ENCODE data around the gene HIBADH.

The HIBADH gene

DNA sequence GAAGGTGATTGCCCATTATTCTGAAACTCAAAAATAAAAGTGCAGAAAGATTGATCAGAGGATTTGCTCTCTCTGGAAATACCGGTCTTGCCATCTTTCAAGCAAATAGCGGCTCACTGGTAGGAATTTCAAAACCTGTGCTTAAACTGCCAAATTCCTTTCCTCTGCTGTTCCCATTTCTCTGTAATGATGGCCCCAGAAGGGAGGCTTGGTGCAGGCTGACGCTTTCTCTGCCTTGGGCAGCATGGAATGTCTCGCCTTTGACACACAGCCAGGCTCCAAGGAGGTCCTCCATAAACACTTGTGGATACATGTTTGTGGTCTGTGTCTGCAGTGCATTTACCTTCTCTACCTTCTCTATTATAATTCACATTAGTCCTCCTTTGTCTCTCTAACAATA lies 146.8 kb downstream of the HIBADH start:
- no peak for TF ChIP-seq FOXP2 (optimal IDR thresholded peaks at IDR 0.05; ENCODE audit: borderline replicate concordance, extremely low read depth, extremely low read length, insufficient read depth)
- no peak for TF ChIP-seq REST (IDR thresholded peaks at IDR 0.05; ENCODE audit: insufficient read depth in 1 of 2, low read depth in 2 of 2, low read length in 2 of 2)
- TF ChIP-seq POLR2AphosphoS5 (IDR thresholded peaks at IDR 0.05; ENCODE audit: low read depth, low read length) = no peak
- TF ChIP-seq TAF1 (IDR thresholded peaks at IDR 0.05; ENCODE audit: borderline replicate concordance, insufficient read depth, low read length) = no peak
- TF ChIP-seq SIN3A (IDR thresholded peaks at IDR 0.05; ENCODE audit: borderline replicate concordance, insufficient read depth, low read length) = no peak

DNA sequence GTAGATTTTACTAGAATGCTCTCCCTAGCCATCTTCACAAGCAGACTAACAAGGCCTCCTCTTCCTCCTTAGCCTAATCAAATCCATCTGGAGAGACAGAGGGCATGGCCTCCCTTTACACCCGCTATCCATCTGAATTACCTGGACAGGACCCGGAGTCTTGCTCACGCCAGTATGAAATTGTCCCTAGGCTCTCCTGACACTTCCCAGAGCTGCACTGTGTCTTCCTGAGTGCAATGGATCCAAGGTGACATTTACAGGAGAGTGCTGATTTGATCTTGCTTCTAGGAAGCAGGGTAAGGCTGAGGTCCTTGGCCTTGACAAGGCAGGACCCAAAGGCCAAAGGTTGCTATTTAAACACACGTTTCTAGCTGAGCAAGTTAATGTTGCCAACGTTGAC lies 147.8 kb downstream of the HIBADH start:
- TF ChIP-seq TAF1 (IDR thresholded peaks at IDR 0.05; ENCODE audit: borderline replicate concordance, insufficient read depth, low read length) = no peak
- TF ChIP-seq POLR2AphosphoS5 (IDR thresholded peaks at IDR 0.05; ENCODE audit: low read depth, low read length) = no peak
- TF ChIP-seq FOXP2 (optimal IDR thresholded peaks at IDR 0.05; ENCODE audit: borderline replicate concordance, extremely low read depth, extremely low read length, insufficient read depth) = no peak
- TF ChIP-seq SIN3A (IDR thresholded peaks at IDR 0.05; ENCODE audit: borderline replicate concordance, insufficient read depth, low read length) = no peak
- TF ChIP-seq REST (IDR thresholded peaks at IDR 0.05; ENCODE audit: insufficient read depth in 1 of 2, low read depth in 2 of 2, low read length in 2 of 2) = no peak

GRCh38 chr7:27513885-27514284 lies 148.8 kb downstream of the HIBADH start:
- TF ChIP-seq POLR2AphosphoS5 (IDR thresholded peaks at IDR 0.05; ENCODE audit: low read depth, low read length) (no peak), SIN3A (IDR thresholded peaks at IDR 0.05; ENCODE audit: borderline replicate concordance, insufficient read depth, low read length) (no peak), REST (IDR thresholded peaks at IDR 0.05; ENCODE audit: insufficient read depth in 1 of 2, low read depth in 2 of 2, low read length in 2 of 2) (no peak), TAF1 (IDR thresholded peaks at IDR 0.05; ENCODE audit: borderline replicate concordance, insufficient read depth, low read length) (no peak), FOXP2 (optimal IDR thresholded peaks at IDR 0.05; ENCODE audit: borderline replicate concordance, extremely low read depth, extremely low read length, insufficient read depth) (no peak)

DNA sequence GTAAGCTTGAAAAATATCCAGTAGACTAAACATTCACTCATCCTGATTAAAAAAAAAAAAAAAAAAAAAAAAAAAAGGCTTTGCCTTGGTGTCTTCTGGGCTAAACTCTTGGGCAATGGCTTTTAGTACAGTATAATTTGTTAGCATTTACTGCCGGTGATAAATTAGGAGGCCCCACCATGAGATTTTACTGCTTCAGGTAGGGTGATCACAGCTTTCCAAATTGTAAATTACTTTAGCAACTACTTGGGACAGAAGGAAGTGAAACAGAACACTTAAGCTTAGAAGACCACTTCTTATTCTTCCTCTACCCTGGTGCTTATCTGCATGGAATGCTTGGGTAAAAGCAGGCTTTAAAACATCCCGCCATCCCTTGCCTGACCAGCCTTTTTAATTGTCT lies 152.1 kb downstream of the HIBADH start:
- TF ChIP-seq FOXP2 (optimal IDR thresholded peaks at IDR 0.05; ENCODE audit: borderline replicate concordance, extremely low read depth, extremely low read length, insufficient read depth) = no peak
- no peak for TF ChIP-seq POLR2AphosphoS5 (IDR thresholded peaks at IDR 0.05; ENCODE audit: low read depth, low read length)
- TF ChIP-seq SIN3A (IDR thresholded peaks at IDR 0.05; ENCODE audit: borderline replicate concordance, insufficient read depth, low read length) = no peak
- TF ChIP-seq TAF1 (IDR thresholded peaks at IDR 0.05; ENCODE audit: borderline replicate concordance, insufficient read depth, low read length) = no peak
- no peak for TF ChIP-seq REST (IDR thresholded peaks at IDR 0.05; ENCODE audit: insufficient read depth in 1 of 2, low read depth in 2 of 2, low read length in 2 of 2)

DNA sequence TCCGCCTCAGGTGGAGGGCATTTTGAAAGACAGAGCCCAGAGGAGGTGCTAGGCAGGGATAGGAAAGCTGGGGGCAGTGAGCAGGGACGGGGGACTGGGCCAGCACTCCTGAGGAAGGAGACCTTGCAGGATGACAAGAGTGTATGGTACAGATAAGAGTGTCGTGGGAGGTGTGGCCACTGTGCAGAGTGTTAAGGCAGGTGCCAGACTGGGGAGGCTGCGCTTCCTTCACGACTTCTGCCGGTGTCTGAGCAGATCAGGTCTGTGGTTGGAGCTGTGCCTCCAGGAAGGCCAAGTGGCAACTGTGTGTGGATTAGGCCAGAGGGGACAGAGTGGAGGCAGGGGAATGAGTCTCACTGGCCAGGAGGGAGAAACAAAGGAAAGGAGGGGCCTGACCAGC lies 161.7 kb downstream of the HIBADH start:
- TF ChIP-seq TAF1 (IDR thresholded peaks at IDR 0.05; ENCODE audit: borderline replicate concordance, insufficient read depth, low read length) (no peak), FOXP2 (optimal IDR thresholded peaks at IDR 0.05; ENCODE audit: borderline replicate concordance, extremely low read depth, extremely low read length, insufficient read depth) (no peak), SIN3A (IDR thresholded peaks at IDR 0.05; ENCODE audit: borderline replicate concordance, insufficient read depth, low read length) (no peak), POLR2AphosphoS5 (IDR thresholded peaks at IDR 0.05; ENCODE audit: low read depth, low read length) (no peak), REST (IDR thresholded peaks at IDR 0.05; ENCODE audit: insufficient read depth in 1 of 2, low read depth in 2 of 2, low read length in 2 of 2) (no peak)
